GM18870 (cell line): ENCODE results near the gene FARP1.

ENCODE experiments used
- ATAC-seq: cut with Tn5 transposase; IDR thresholded peaks from one replicate; pipeline ENCODE4 v1.9.1; 2021; ENCODE audit warnings: moderate library complexity; ENCODE audit not compliant: unreplicated experiment

FARP1 gene

GRCh38 chr13:98452851-98453843 is 310.3 kb downstream of the FARP1 start:
- no peak for ATAC-seq

GRCh38 chr13:98454389-98454881 is 311.5 kb downstream of the FARP1 start:
- ATAC-seq = no peak

- no peak for ATAC-seq
Observed at GRCh38 chr13:98456413-98456845, 313.5 kb downstream of the FARP1 start.

GRCh38 chr13:98457053-98457452 is 314.2 kb downstream of the FARP1 start:
- no peak for ATAC-seq

DNA sequence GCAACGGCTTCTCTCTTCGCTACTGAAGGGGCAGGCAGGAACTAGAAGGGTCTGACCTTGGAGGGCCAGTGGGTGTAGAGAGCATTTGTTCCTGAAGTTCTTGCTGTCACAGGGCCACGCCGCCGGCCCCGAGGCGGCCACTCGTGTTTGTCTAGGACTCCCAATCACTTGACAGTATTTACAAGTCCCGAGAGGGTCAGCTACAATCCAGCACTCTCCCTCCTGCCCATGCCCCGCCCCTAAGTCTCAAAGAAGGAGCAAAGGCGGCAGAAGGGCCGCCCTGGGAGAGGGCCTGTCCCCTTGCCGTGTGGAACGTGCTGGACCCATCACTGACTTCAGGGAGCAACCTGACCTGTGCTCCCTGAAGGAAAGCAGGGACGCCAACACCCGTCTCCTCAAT is 315.5 kb downstream of the FARP1 start:
- no peak for ATAC-seq

GRCh38 chr13:98459171-98459681 is 316.3 kb downstream of the FARP1 start:
- no peak for ATAC-seq

DNA sequence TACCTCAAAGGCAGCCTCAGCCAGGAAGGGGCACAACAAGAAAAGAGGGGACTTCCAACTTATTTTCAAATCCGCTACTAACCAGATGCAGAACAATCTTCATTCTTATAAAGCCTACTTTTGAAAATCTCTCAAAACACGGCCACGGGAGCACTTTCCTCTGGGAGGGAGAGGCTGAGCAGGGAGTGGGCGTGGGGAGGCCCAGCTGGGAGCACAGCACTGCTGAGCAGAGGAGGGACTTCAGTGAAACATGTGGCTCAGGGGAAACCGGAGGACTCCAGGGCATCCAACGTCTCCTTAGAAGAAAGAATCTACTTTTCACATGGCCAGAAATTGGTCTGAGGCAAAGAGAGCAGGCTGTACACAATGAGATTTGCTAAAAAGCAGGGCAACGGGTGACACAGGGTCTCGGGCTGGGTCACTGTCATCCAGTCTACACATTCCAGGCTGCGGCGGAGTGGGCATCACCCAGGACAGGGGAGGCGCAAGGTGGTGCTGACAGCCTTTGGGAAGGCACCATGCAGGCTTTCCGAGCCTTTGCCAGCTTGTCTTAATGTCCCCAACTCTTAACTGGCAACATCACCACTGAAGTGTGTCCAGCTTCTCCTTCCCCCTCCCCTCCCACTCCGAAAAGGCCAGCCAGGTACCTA is 317.0 kb downstream of the FARP1 start:
- ATAC-seq = no peak

GRCh38 chr13:98460516-98460915 is 317.6 kb downstream of the FARP1 start:
- no peak for ATAC-seq

GRCh38 chr13:98461486-98462240 is 318.8 kb downstream of the FARP1 start:
- ATAC-seq = no peak

- ATAC-seq = no peak
Observed at GRCh38 chr13:98462241-98462882, 319.5 kb downstream of the FARP1 start.

GRCh38 chr13:98462946-98463345 is 320.1 kb downstream of the FARP1 start:
- no peak for ATAC-seq

DNA sequence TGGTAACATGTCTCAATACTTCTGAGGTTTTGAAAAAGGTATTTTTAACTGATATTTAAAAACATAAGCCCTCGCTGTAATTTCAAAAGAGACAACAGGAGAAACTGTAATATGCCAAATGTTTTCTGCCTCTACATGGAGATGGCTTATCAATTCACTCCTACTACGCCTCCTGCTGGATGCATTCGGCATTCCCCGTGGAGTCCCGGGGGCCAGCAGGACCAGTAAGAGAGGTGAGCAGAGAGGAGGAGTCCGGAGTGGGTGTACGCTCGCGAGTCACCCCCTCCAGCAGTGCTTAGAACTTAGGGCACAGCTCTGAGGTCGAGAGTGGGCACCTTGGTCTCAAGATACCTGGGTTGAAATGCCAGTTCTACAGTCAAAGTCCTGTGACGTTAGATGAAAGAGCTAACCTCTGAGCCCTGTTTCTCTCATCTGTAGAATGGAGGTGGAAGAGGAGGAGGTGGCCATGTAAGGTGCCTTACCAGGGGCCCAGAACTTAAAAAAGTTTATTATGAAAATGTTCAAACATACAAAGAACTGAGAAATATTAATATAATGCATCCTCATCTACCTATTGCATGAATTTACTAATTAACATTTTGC is 323.8 kb downstream of the FARP1 start:
- no peak for ATAC-seq

DNA sequence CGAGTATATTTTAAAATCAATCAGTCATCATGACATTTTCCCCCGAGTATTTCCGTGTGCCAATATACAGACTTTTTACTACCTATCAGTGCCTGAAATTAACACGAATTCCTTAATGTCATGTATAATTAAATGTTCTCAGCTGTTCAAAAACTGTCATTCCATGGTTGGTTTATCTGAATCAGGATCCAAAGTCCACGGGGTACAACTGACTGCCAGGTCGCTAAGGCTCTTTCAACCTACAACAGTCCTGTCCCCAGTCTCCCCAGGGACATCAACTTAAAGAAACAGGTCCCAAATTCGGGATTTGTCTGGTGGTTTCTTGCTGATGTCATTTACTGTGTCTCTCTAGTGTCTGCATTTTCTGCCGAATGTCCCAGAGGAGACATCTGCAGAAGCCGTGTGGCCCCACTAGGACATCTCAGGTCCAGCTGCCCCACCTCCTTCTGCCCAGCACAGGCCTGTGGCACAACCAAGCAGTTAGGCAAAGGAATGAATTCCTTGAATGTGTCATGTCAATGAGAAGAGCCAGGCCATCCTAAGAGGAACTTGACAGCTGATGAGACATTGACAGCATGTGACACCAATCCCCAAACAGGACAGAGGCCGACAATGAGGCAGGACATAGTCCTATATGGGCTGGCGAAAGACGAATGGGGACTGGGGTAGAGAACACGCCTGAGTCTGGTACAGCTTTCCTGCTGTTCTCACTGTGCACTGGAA is 324.5 kb downstream of the FARP1 start:
- ATAC-seq = no peak

- no peak for ATAC-seq
Observed at GRCh38 chr13:98468361-98468760, 325.5 kb downstream of the FARP1 start.

- ATAC-seq = no peak
Observed at GRCh38 chr13:98468929-98469328, 326.0 kb downstream of the FARP1 start.

- ATAC-seq = no peak
Observed at GRCh38 chr13:98470920-98471319, 328.0 kb downstream of the FARP1 start.

- no peak for ATAC-seq
Observed at GRCh38 chr13:98471934-98472333, 329.0 kb downstream of the FARP1 start.

DNA sequence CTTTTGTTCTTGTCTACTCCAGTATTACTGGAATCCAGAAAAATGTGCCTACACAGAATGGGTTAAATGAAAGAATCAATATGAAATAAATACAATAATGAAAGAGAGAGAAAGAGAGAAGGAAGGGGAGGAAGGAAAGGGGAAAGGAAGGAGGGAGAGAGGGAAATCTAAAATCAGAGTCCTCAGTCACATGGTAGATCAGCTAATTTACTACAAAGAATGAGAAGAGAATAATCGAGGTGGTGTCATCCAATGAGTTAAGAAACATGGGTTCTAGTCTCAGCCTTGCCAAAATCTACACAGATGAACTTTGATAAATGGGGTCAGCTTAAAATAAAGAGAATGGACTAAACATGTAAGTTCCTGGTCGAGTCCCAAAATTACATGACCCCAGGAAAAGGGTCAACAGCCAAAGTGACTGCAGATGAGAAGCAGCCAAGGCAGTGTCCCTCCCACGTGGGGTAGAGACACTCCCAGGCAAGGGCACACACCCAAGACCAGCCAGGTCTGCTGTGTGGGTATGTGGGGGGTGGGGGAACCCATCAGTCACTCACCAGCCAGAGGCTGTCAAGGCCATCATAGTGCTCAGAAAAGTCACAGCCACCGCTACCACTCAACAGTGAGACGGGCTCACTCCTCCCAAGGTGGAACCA is 330.4 kb downstream of the FARP1 start:
- ATAC-seq = no peak

GRCh38 chr13:98473788-98474144 is 330.9 kb downstream of the FARP1 start:
- ATAC-seq = no peak
